MM.1S (cell line): ENCODE data around the gene PREB.

Experiments
- EZH2 ChIP-seq: fragments of 300-600 bp; sonication (generic); optimal IDR thresholded peaks from 2 replicates; pipeline ENCODE3; 2017; ENCODE audit warnings: low read depth, mild to moderate bottlenecking, antibody characterized with exemption, low read length, mixed read lengths
- EZH2phosphoT487 ChIP-seq: fragments of 300-600 bp; sonication (generic); IDR thresholded peaks from 2 replicates; pipeline ENCODE4 v1.6.1; 2018; ENCODE audit warnings: antibody characterized with exemption, low read length
- TF ChIP-seq, protein P1 (sequence below): fragments of 300-600 bp; sonication (generic); IDR thresholded peaks from 2 replicates; pipeline ENCODE4 v1.5.1; 2016; ENCODE audit warnings: antibody characterized with exemption, low read length, mixed read lengths

DNA sequence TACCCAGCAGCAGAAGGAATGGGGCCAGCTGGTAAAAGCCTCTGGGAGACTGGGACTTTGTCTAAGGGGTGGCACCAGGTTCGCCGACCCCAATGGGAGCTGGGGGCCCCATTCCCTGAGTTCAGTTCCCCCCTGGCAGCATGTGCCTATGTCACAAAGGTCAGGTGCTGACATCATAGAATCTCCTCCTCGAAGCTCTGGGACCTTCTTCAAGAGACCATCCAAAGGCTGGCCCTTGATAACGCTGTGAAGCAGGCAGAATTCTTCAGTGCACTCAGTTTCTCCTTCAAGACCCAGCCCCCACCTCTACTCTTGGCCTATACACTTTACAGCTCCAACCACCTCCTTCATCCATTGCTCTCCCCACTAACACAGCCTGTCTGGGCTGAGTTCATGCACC, 4.9 kb upstream of the PREB start, which contains the start of gene PRR30:
- TF ChIP-seq, protein P1, sequence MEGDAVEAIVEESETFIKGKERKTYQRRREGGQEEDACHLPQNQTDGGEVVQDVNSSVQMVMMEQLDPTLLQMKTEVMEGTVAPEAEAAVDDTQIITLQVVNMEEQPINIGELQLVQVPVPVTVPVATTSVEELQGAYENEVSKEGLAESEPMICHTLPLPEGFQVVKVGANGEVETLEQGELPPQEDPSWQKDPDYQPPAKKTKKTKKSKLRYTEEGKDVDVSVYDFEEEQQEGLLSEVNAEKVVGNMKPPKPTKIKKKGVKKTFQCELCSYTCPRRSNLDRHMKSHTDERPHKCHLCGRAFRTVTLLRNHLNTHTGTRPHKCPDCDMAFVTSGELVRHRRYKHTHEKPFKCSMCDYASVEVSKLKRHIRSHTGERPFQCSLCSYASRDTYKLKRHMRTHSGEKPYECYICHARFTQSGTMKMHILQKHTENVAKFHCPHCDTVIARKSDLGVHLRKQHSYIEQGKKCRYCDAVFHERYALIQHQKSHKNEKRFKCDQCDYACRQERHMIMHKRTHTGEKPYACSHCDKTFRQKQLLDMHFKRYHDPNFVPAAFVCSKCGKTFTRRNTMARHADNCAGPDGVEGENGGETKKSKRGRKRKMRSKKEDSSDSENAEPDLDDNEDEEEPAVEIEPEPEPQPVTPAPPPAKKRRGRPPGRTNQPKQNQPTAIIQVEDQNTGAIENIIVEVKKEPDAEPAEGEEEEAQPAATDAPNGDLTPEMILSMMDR, result no peak
- TF ChIP-seq EZH2 (no peak), EZH2phosphoT487 (no peak)
